ENCODE results near the gene ARF5. TPM values are rescaled to one million over a fixed set of nuclear protein-coding genes. Genes with fewer than 3 reads are reported as not detected.
A peak's percentile ranks its signal among the peaks of the same experiment; 100 is the strongest.

The ARF5 gene
- total RNA-seq, 1 experiment from 2014 or later = 105 TPM

GRCh38 chr7:127592550-127592949, 4.3 kb downstream of the ARF5 start:
- CTCF ChIA-PET = no interaction called here
- no TSS peak for BruUV-seq (replicated peaks)
- H3K4me3 Mint-ChIP-seq (ENCODE audit: low read depth, unreplicated experiment) = no peak overlapping the region
- H3K4me1 Mint-ChIP-seq (ENCODE audit: low read depth, unreplicated experiment) = peaks cover 6% of the 10 kb centered on the region
- H3K9me3 Mint-ChIP-seq (ENCODE audit: low read depth, unreplicated experiment) = no peaks in the 10 kb centered on the region
- DNase-seq = no peak
- no peak for TF ChIP-seq CTCF (IDR thresholded peaks at IDR 0.05; ENCODE audit: unreplicated experiment)
- H3K27me3 Mint-ChIP-seq (ENCODE audit: unreplicated experiment) = no peaks in the 10 kb centered on the region
- H3K27ac Mint-ChIP-seq (ENCODE audit: unreplicated experiment) = no peak overlapping the region
- H3K36me3 Mint-ChIP-seq (ENCODE audit: insufficient read depth, unreplicated experiment) = peaks cover 32% of the 10 kb centered on the region
- intact Hi-C loops (cut with micrococcal nuclease; ENCODE audit: unreplicated experiment) = no loop called here

- no peak overlapping the region for H3K27ac Mint-ChIP-seq (ENCODE audit: unreplicated experiment)
- peaks cover 16% of the 10 kb centered on the region for H3K36me3 Mint-ChIP-seq (ENCODE audit: insufficient read depth, unreplicated experiment)
- intact Hi-C loops (cut with micrococcal nuclease; ENCODE audit: unreplicated experiment) = no loop called here
- CTCF ChIA-PET = no interaction called here
- H3K4me3 Mint-ChIP-seq (ENCODE audit: low read depth, unreplicated experiment) = no peak overlapping the region
- BruUV-seq (replicated peaks) = no TSS peak
- no peaks in the 10 kb centered on the region for H3K27me3 Mint-ChIP-seq (ENCODE audit: unreplicated experiment)
- DNase-seq = no peak
- H3K4me1 Mint-ChIP-seq (ENCODE audit: low read depth, unreplicated experiment) = peaks cover 6% of the 10 kb centered on the region
- no peak for TF ChIP-seq CTCF (IDR thresholded peaks at IDR 0.05; ENCODE audit: unreplicated experiment)
- H3K9me3 Mint-ChIP-seq (ENCODE audit: low read depth, unreplicated experiment) = no peaks in the 10 kb centered on the region
Observed at GRCh38 chr7:127594490-127594889, 6.3 kb downstream of the ARF5 start.

GRCh38 chr7:127595737-127596136, 7.5 kb downstream of the ARF5 start:
- CTCF ChIA-PET = no interaction called here
- no peaks in the 10 kb centered on the region for H3K9me3 Mint-ChIP-seq (ENCODE audit: low read depth, unreplicated experiment)
- peaks cover 6% of the 10 kb centered on the region for H3K4me1 Mint-ChIP-seq (ENCODE audit: low read depth, unreplicated experiment)
- no peak overlapping the region for H3K27ac Mint-ChIP-seq (ENCODE audit: unreplicated experiment)
- no peak overlapping the region for H3K4me3 Mint-ChIP-seq (ENCODE audit: low read depth, unreplicated experiment)
- H3K27me3 Mint-ChIP-seq (ENCODE audit: unreplicated experiment) = peaks cover 8% of the 10 kb centered on the region
- H3K36me3 Mint-ChIP-seq (ENCODE audit: insufficient read depth, unreplicated experiment) = peaks cover 16% of the 10 kb centered on the region
- no peak for TF ChIP-seq CTCF (IDR thresholded peaks at IDR 0.05; ENCODE audit: unreplicated experiment)
- DNase-seq = no peak
- intact Hi-C loops (cut with micrococcal nuclease; ENCODE audit: unreplicated experiment) = no loop called here
- BruUV-seq (replicated peaks) = no TSS peak

GRCh38 chr7:127598318-127598717, 10.1 kb downstream of the ARF5 start:
- BruUV-seq (replicated peaks) = no TSS peak
- Mint-ChIP-seq H3K27me3 (ENCODE audit: unreplicated experiment) (peaks cover 20% of the 10 kb centered on the region), H3K36me3 (ENCODE audit: insufficient read depth, unreplicated experiment) (peaks cover 6% of the 10 kb centered on the region), H3K4me1 (ENCODE audit: low read depth, unreplicated experiment) (peaks cover 6% of the 10 kb centered on the region), H3K4me3 (ENCODE audit: low read depth, unreplicated experiment) (no peak overlapping the region), H3K27ac (ENCODE audit: unreplicated experiment) (no peak overlapping the region), H3K9me3 (ENCODE audit: low read depth, unreplicated experiment) (no peaks in the 10 kb centered on the region)
- CTCF ChIA-PET = no interaction called here
- intact Hi-C loops (cut with micrococcal nuclease; ENCODE audit: unreplicated experiment) = no loop called here
- no peak for TF ChIP-seq CTCF (IDR thresholded peaks at IDR 0.05; ENCODE audit: unreplicated experiment)
- DNase-seq = peak; percentile 19

- no peak for TF ChIP-seq CTCF (IDR thresholded peaks at IDR 0.05; ENCODE audit: unreplicated experiment)
- no peak for DNase-seq
- Mint-ChIP-seq H3K27me3 (ENCODE audit: unreplicated experiment) (peaks cover 20% of the 10 kb centered on the region), H3K36me3 (ENCODE audit: insufficient read depth, unreplicated experiment) (no peaks in the 10 kb centered on the region), H3K27ac (ENCODE audit: unreplicated experiment) (no peak overlapping the region), H3K9me3 (ENCODE audit: low read depth, unreplicated experiment) (peaks cover 3% of the 10 kb centered on the region), H3K4me3 (ENCODE audit: low read depth, unreplicated experiment) (no peak overlapping the region), H3K4me1 (ENCODE audit: low read depth, unreplicated experiment) (no peaks in the 10 kb centered on the region)
- CTCF ChIA-PET = no interaction called here
- intact Hi-C loops (cut with micrococcal nuclease; ENCODE audit: unreplicated experiment) = no loop called here
- no TSS peak for BruUV-seq (replicated peaks)
Observed at GRCh38 chr7:127600885-127601284, 12.7 kb downstream of the ARF5 start.
